Body of pancreas (tissue), 4 donors: ENCODE results near the gene CAMTA1.

Experiments
- POLR2A ChIP-seq, 3 donors: fragments of 450-650 bp; IDR thresholded peaks; one replicate each; pipeline ENCODE4 v1.6.1; 2016; ENCODE audit warnings: antibody characterized with exemption in 3 of 3, mild to moderate bottlenecking in 2 of 3
- TF ChIP-seq, protein P1 (sequence below), 7 experiments: fragments of 450-650 bp in 4 of 7; fragments of 200-600 bp in 3 of 7; sonication (generic) in 3 of 7; IDR thresholded peaks; one replicate each; pipeline ENCODE4 v1.5.1; 2016 to 2019; ENCODE audit warnings: antibody characterized with exemption in 7 of 7

DNA sequence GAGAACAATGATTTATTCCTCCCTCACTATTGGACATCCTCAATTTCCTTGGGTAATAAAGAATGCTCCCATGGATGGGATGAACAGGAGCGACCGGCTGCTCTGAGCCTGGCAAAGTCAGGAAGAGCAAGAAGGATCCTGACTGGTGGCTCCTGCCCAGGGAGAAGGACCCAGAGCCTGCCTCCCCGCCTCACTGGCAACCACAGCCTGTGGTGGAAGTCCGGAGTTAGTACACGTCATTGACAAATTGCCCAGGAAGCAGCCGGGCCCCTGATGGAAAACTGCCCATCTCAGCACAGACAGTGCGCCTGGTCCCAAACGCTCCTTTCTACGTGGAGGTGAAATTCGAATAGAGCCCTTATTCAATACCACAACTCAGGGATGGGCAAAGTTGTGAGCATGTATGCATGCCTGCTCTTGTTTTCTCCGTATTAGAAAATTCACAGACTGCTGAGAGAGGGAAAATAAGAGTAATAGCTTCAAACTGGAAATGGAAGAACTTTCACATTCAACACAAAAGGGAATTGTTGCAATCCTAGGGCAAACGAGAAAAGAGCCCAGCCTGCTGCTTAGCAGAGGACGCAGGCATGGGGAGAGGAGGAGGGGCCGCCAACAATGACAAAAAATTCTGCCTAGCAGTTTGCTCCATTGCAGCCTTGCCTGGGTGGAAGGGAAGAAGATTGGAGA, 588.8 kb downstream of the CAMTA1 start:
- TF ChIP-seq, protein P1, sequence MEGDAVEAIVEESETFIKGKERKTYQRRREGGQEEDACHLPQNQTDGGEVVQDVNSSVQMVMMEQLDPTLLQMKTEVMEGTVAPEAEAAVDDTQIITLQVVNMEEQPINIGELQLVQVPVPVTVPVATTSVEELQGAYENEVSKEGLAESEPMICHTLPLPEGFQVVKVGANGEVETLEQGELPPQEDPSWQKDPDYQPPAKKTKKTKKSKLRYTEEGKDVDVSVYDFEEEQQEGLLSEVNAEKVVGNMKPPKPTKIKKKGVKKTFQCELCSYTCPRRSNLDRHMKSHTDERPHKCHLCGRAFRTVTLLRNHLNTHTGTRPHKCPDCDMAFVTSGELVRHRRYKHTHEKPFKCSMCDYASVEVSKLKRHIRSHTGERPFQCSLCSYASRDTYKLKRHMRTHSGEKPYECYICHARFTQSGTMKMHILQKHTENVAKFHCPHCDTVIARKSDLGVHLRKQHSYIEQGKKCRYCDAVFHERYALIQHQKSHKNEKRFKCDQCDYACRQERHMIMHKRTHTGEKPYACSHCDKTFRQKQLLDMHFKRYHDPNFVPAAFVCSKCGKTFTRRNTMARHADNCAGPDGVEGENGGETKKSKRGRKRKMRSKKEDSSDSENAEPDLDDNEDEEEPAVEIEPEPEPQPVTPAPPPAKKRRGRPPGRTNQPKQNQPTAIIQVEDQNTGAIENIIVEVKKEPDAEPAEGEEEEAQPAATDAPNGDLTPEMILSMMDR (IDR thresholded peaks at IDR 0.05), result no peak
- TF ChIP-seq POLR2A (IDR thresholded peaks at IDR 0.05), result no peak
